Activated B cell treated with CpG ODN at 0.5 μM for 24 hours (primary cell): ENCODE data around the gene WDR86. TPM values are rescaled to one million over a fixed set of nuclear protein-coding genes. Genes with fewer than 3 reads are reported as not detected.

ENCODE experiments used
- ATAC-seq: fragments of 200-7000 bp; cut with Tn5 transposase; one replicate; pipeline ENCODE4 v1.10.0; 2021; ENCODE audit warnings: low read depth, mild to moderate bottlenecking, moderate library complexity
- CTCF ChIA-PET: fragments of 350-600 bp; sonication (Branson Sonifier 250); formaldehyde crosslinking; loops from one replicate; lab custom pipeline; 2021; ENCODE audit warnings: antibody characterized with exemption; lab: Charles Lee
- POLR2A ChIA-PET: fragments of 350-600 bp; sonication (Branson Sonifier 250); formaldehyde crosslinking; loops from one replicate; lab custom pipeline; 2021; ENCODE audit warnings: antibody characterized with exemption; lab: Charles Lee
- DNase-seq: peaks from one replicate; pipeline ENCODE4 v3.0.0; 2022
- H3K27ac Mint-ChIP-seq: one replicate; pipeline ENCODE4 v1.8.0; 2020; ENCODE audit warnings: mixed read lengths
- H3K27me3 Mint-ChIP-seq: one replicate; pipeline ENCODE4 v1.8.0; 2021; ENCODE audit warnings: mixed read lengths
- H3K36me3 Mint-ChIP-seq: one replicate; pipeline ENCODE4 v1.8.0; 2021; ENCODE audit warnings: low read depth, mixed read lengths
- H3K4me1 Mint-ChIP-seq: one replicate; pipeline ENCODE4 v1.8.0; 2021; ENCODE audit warnings: mixed read lengths
- H3K4me3 Mint-ChIP-seq: one replicate; pipeline ENCODE4 v1.8.0; 2020; ENCODE audit warnings: mild to moderate bottlenecking, mixed read lengths
- H3K9me3 Mint-ChIP-seq: one replicate; pipeline ENCODE4 v1.8.0; 2020; ENCODE audit warnings: mixed read lengths
- intact Hi-C: fragments of 100-400 bp; cut with micrococcal nuclease; formaldehyde crosslinking; loops from one replicate; pipeline ENCODE4 v1.15.1; 2024
- total RNA-seq: library from RNA; stranded (reverse); gene quantifications from 2 replicates; pipeline ENCODE4 v1.2.3, GENCODE V29; 2022
- TF ChIP-seq, protein P1 (sequence below): fragments of 200-600 bp; IDR thresholded peaks from one replicate; pipeline ENCODE4 v1.8.0; 2022; ENCODE audit warnings: antibody characterized with exemption, mild to moderate bottlenecking

The WDR86 gene
- total RNA-seq, 1 donor from 2014 or later = 0.33 TPM

DNA sequence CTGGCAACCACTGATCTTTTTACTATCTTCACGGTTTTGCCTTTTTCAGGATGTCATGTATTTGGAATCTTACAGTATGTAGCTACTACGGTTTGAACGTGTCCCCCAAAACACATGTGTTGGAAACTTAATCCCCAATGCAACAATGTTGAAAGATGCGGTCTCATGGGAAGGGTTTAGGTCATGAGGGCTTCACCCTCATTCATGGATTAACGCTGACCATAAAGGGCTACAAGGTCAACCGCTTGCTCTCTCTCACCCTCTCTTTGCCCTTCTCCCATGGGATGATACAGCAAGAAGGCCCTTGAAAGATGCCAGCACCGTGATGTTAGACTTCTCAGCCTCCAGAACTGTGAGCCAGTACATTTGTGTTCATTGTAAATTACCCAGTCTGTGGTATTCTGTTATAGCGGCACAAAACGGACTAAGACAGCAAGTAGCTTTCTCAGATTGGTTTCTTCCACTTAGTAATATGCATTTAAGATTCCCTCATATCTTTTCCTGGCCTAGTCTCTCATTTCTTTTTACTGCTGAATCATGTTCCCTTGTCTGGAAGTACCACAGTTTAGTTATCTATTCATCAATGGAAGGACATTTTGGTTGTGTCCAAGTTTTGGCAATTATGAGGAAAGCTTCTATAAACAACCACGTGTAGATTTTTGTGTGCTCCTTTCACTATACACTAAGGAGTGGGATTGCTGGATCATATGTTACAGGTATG lies 33.1 kb upstream of the WDR86 start:
- ChIA-PET CTCF (no interaction called here), POLR2A (interaction anchor here (0.6 kb wide), 1 partner anchor 54 kb away, joined by 4 read pairs; no protein-coding TSS in a partner anchor)
- TF ChIP-seq, protein P1, sequence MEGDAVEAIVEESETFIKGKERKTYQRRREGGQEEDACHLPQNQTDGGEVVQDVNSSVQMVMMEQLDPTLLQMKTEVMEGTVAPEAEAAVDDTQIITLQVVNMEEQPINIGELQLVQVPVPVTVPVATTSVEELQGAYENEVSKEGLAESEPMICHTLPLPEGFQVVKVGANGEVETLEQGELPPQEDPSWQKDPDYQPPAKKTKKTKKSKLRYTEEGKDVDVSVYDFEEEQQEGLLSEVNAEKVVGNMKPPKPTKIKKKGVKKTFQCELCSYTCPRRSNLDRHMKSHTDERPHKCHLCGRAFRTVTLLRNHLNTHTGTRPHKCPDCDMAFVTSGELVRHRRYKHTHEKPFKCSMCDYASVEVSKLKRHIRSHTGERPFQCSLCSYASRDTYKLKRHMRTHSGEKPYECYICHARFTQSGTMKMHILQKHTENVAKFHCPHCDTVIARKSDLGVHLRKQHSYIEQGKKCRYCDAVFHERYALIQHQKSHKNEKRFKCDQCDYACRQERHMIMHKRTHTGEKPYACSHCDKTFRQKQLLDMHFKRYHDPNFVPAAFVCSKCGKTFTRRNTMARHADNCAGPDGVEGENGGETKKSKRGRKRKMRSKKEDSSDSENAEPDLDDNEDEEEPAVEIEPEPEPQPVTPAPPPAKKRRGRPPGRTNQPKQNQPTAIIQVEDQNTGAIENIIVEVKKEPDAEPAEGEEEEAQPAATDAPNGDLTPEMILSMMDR = no peak
- H3K4me3 Mint-ChIP-seq = no peak overlapping the region
- no peaks in the 10 kb centered on the region for H3K36me3 Mint-ChIP-seq
- peaks cover 3% of the 10 kb centered on the region for H3K4me1 Mint-ChIP-seq
- ATAC-seq = no peak
- DNase-seq = no peak
- H3K9me3 Mint-ChIP-seq = no peaks in the 10 kb centered on the region
- H3K27me3 Mint-ChIP-seq = peaks cover 36% of the 10 kb centered on the region
- no peak overlapping the region for H3K27ac Mint-ChIP-seq
- intact Hi-C loops = no loop called here

DNA sequence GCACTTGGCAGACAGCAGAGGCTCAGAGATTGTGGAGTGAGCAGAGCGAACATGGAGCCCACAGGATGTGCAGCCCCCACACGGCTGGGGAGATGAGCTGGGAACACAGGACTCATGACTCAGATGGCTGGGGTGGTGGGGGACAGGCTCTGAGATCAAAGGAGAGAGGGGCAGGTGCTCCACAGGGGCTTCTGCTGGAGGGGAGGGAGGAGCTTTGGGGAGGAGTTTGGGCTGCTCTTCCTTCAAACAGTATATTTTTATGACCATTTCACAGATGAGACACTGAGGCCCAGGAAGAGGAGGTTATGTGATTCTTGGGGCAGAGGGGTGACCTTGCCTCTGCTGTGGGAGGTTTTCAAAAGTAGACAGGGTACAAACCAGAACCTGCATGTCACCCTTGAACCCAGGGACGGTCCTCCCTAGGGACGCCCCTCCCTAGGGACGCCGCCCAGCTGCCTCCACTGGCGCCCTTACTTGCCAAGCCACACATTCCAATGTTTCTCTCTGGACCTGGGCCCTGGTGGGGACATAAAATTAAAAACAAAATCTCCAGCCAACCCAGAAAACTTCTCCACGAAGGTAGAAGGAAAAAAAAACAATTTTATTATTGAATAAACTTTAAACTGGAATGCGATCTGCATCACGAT lies 31.1 kb upstream of the WDR86 start:
- no peaks in the 10 kb centered on the region for H3K9me3 Mint-ChIP-seq
- intact Hi-C loops = no loop called here

DNA sequence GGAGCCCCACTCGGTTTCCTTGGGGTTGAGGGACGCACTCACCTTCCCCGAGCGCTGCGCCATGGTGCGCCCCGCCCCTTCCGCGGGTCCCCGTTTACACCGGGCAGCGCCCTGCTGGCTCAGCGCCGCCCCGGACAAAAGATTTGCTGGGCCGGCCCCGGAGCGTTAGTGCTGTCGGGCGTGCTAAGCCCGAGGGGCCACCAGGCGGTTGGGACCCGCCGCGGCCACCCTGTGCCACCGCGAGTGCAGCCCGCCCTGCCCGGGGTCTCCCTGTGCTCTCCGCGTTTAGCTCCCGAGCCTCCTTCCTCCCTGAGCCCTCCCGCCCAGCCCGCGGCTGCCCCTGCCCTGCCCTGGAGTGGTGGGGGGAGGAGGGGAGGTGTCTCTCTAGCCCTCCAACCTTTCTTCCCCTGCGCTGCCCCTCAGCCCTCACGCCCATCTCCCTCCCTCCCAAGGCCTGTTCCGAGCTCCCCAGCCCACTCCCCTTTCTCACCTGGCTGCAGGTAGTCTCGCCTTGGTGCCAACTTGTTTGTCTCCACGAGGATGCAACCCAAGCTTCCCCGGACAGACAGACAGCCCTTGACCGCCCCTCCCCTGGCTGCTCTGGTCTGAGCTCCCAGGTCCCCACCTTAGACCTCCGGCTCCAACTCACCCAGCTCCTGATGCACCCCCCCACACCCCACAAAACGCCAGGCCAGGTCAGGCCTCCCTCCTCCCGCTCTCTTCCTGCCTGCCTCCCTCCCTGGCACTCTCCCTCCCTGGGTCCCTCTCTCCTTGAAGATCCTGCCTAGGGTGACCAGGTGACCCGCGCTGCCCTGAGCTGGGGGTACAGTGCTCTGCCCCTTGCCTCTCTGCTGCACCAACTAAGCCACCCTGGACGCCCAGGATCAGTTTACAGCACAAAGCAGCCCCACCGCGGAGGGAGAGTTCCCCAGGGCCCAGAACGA lies 30.3 kb upstream of the WDR86 start, which contains the start of gene CRYGN:
TSS of gene CRYGN (minus strand) at position 287 of the 944 bp plus-strand sequence. CDS start at position 63, 224 bp downstream.
- TF ChIP-seq, protein P1 = no peak

More for the DNA sequence above, 31.1 kb upstream of the WDR86 start:
- Mint-ChIP-seq H3K4me3 (no peak overlapping the region), H3K36me3 (no peaks in the 10 kb centered on the region), H3K27me3 (peaks cover 40% of the 10 kb centered on the region), H3K4me1 (peaks cover 3% of the 10 kb centered on the region), H3K27ac (no peak overlapping the region)
- DNase-seq (no peak), ATAC-seq (no peak)
- POLR2A ChIA-PET = no interaction called here
- TF ChIP-seq, protein P1 = no peak
- CTCF ChIA-PET = interaction anchor here (1.1 kb wide), 1 partner anchor 10 kb away, joined by 3 read pairs; no protein-coding TSS in a partner anchor

DNA sequence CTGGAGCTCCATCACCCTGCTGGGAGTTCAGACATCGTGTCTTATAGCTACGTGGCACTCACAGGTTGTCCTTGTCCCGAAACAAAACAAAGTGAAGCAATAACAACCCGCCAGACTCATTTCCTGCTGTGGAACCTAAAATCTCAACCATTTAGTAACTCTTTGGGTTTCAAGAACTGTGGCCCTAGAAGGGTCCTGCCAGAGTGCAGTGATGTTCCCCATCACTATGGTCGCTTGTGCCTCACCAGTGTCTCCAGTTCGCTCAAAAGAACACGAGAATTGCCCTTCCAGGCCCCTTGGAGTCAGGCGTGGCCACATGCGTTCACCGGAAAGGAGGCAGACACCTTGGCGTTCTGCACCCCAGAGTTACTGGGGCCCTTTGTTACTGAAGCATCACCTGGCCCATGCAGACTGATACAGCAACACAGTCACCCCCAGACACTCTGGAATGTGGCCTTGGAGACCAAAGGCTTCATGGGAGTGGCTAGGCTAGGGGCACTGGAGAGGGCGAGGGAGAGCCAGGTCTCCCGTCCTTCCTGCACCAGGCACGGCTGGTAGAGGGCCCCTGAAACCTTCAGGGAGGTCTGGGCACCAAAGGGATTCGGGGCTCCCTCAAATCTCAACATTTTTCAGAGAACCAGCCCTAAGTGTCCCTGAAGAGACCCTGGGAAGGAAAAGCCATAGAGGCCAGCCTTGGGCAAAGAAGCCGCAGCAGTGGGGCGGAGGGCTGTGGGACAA lies 29.2 kb upstream of the WDR86 start:
- no peak overlapping the region for H3K27ac Mint-ChIP-seq
- intact Hi-C loops = no loop called here

More for the DNA sequence above, 30.3 kb upstream of the WDR86 start, which contains the start of gene CRYGN:
- H3K27me3 Mint-ChIP-seq = peaks cover 35% of the 10 kb centered on the region
- ChIA-PET CTCF (interaction anchor here (1.1 kb wide), 1 partner anchor 10 kb away, joined by 3 read pairs; no protein-coding TSS in a partner anchor), POLR2A (no interaction called here)
- no peaks in the 10 kb centered on the region for H3K9me3 Mint-ChIP-seq
- no peak within 1 kb of the TSS for H3K4me3 Mint-ChIP-seq
- no peak for DNase-seq
- no peak for ATAC-seq
- intact Hi-C loops = no loop called here
- H3K4me1 Mint-ChIP-seq = peaks cover 3% of the 10 kb centered on the region
- no peak within 1 kb of the TSS for H3K27ac Mint-ChIP-seq
- H3K36me3 Mint-ChIP-seq = no peaks in the 10 kb centered on the region

More for the DNA sequence above, 29.2 kb upstream of the WDR86 start:
- ATAC-seq = no peak
- POLR2A ChIA-PET = no interaction called here
- CTCF ChIA-PET = no interaction called here
- no peak for DNase-seq
- peaks cover 33% of the 10 kb centered on the region for H3K27me3 Mint-ChIP-seq
- TF ChIP-seq, protein P1 = no peak
- H3K9me3 Mint-ChIP-seq = no peaks in the 10 kb centered on the region
- no peaks in the 10 kb centered on the region for H3K36me3 Mint-ChIP-seq
- H3K4me1 Mint-ChIP-seq = peaks cover 3% of the 10 kb centered on the region
- H3K4me3 Mint-ChIP-seq = no peak overlapping the region
